ENCODE measurements around the gene FXYD2.

FXYD2 gene

GRCh38 chr11:117834838-117835443, 10.4 kb upstream of the FXYD2 start:
- no peak for DNase-seq

- no peak for DNase-seq
Measured at GRCh38 chr11:117834068-117834810, 9.7 kb upstream of the FXYD2 start.

GRCh38 chr11:117833401-117833891, 8.9 kb upstream of the FXYD2 start:
- DNase-seq, result peak; percentile 62

- DNase-seq, result no peak
Measured at GRCh38 chr11:117832511-117832910, 8.0 kb upstream of the FXYD2 start.

GRCh38 chr11:117831661-117832415, 7.3 kb upstream of the FXYD2 start:
- no peak for DNase-seq

- DNase-seq, result no peak
Measured at GRCh38 chr11:117830674-117831351, 6.3 kb upstream of the FXYD2 start.

- DNase-seq, result no peak
Measured at GRCh38 chr11:117830072-117830471, 5.5 kb upstream of the FXYD2 start.

- no peak for DNase-seq
Measured at GRCh38 chr11:117829369-117829725, 4.8 kb upstream of the FXYD2 start.

- no peak for DNase-seq
Measured at GRCh38 chr11:117828611-117829368, 4.2 kb upstream of the FXYD2 start.

- DNase-seq, result no peak
Measured at GRCh38 chr11:117827521-117828511, 3.3 kb upstream of the FXYD2 start.

- DNase-seq, result no peak
Measured at GRCh38 chr11:117826832-117827231, 2.3 kb upstream of the FXYD2 start.

GRCh38 chr11:117826190-117826570, 1.6 kb upstream of the FXYD2 start:
- DNase-seq, result no peak

- DNase-seq, result no peak
Measured at GRCh38 chr11:117825538-117826189, 1.1 kb upstream of the FXYD2 start.

GRCh38 chr11:117823946-117824420, 561 bp downstream of the FXYD2 start:
- no peak for DNase-seq

- DNase-seq, result no peak
Measured at GRCh38 chr11:117823294-117823945, 1.1 kb downstream of the FXYD2 start.

- DNase-seq, result no peak
Measured at GRCh38 chr11:117822074-117823033, 2.2 kb downstream of the FXYD2 start.

- DNase-seq, result no peak
Measured at GRCh38 chr11:117821431-117821830, 3.1 kb downstream of the FXYD2 start.

GRCh38 chr11:117820516-117820915, 4.0 kb downstream of the FXYD2 start:
- DNase-seq, result no peak

- DNase-seq, result no peak
Measured at GRCh38 chr11:117820071-117820470, 4.5 kb downstream of the FXYD2 start.
